ENCODE data around the gene SHBG.
A peak's percentile ranks its signal among the peaks of the same experiment; 100 is the strongest.

Gene SHBG

DNA sequence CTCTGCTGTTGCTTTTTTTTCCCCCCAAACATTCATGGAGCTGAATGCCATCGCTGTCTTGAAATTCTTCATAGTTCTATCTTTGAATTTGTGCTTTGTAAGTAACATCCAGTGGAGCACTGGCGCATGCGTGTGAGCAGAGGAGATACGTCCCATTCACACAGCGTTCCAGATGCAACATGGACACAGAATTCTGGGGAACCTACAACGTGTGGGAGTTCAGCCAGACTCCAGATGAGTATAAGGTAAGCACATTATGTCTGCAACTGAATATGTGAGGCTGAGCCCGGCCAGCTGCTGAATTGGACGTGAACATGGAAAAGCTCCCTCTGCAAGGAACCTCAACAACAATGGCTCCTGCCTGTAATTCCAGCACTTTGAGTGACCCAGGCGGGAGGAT, 16.5 kb downstream of the SHBG start:
- H3K36me3 ChIP-seq = no peaks in the 10 kb centered on the region
- H3K27me3 ChIP-seq = peaks cover 67% of the 10 kb centered on the region
- TF ChIP-seq CTCF (IDR thresholded peaks at IDR 0.05) = no peak
- H3K4me3 ChIP-seq (ENCODE audit: low read depth in 1 of 2, low read length in 1 of 2) = no peak overlapping the region
- H3K27ac ChIP-seq = no peak overlapping the region
- H3K9me3 ChIP-seq = no peaks in the 10 kb centered on the region
- peaks cover 10 to 13% of the 10 kb centered on the region in 2 experiments for H3K4me1 ChIP-seq (ENCODE audit: control insufficient read depth in 1 of 2, insufficient read depth in 1 of 2, low read depth in 1 of 2, low read length in 1 of 2)

DNA sequence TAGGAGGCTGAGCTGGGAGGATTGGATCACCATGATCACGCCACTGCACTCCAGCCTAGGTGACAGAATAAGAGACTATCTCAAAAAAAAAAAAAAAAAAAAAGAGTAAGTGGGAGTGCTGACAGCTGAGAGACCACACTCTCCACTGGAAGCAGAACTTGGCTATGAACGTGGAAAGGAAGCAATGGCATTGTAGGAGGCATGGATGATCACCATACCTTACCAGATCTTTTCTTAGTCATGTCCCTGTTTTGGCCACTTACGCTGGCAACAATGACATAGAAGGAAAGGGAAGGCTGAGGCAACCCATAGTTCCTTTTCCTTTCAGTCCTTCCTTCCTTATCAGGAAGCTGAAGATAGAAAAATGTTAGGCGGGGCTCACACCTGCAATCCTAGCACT, 17.1 kb downstream of the SHBG start:
- no peaks in the 10 kb centered on the region for H3K36me3 ChIP-seq
- no peak for TF ChIP-seq CTCF (IDR thresholded peaks at IDR 0.05)
- peaks cover 69% of the 10 kb centered on the region for H3K27me3 ChIP-seq
- H3K4me3 ChIP-seq (ENCODE audit: low read depth in 1 of 2, low read length in 1 of 2) = no peak overlapping the region
- H3K9me3 ChIP-seq = no peaks in the 10 kb centered on the region
- H3K4me1 ChIP-seq (ENCODE audit: control insufficient read depth in 1 of 2, insufficient read depth in 1 of 2, low read depth in 1 of 2, low read length in 1 of 2) = peaks cover 13% of the 10 kb centered on the region in 2 experiments
- no peak overlapping the region for H3K27ac ChIP-seq

- TF ChIP-seq CTCF (IDR thresholded peaks at IDR 0.05) = no peak
- Histone ChIP-seq H3K27ac (no peak within 1 kb of the TSS), H3K36me3 (no peaks in the 10 kb centered on the region), H3K4me3 (ENCODE audit: low read depth in 1 of 2, low read length in 1 of 2) (peak within 1 kb of the TSS; percentile 12 to 57), H3K27me3 (peaks cover 97% of the 10 kb centered on the region), H3K4me1 (ENCODE audit: control insufficient read depth in 1 of 2, insufficient read depth in 1 of 2, low read depth in 1 of 2, low read length in 1 of 2) (peaks cover 13% of the 10 kb centered on the region in 2 experiments), H3K9me3 (no peaks in the 10 kb centered on the region)
Observed at GRCh38 chr17:7650509-7651096, 20.7 kb downstream of the SHBG start, which contains the start of gene ATP1B2. Gene ATP1B2 (plus strand): TSS chr17:7650926. CDS start chr17:7651519, 593 bp downstream.

DNA sequence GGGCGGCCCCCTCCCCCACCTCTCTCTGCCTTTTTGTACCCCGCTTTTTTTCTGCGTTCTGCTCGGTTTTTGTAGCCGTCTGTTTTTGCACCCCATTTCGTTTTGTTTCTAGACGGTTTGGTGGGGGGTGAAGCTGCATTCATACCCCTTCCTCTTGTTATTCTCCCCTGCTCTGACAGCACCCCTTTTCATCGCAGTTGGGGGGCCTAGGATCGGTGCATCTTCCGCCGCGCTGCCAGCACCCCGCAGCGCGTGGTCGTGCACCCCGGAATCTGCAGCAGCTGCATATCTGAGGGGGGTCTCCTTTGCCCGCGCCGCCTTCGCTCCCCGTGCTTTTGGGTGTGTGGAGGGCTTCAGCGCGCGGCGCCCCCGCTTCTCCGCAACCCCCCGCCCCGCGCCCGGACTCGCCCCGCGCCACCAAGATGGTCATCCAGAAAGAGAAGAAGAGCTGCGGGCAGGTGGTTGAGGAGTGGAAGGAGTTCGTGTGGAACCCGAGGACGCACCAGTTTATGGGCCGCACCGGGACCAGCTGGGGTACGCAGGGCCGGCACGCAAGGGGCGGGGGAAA, 21.2 kb downstream of the SHBG start:
- no peaks in the 10 kb centered on the region for H3K9me3 ChIP-seq
- H3K27ac ChIP-seq = no peak overlapping the region
- H3K36me3 ChIP-seq = no peaks in the 10 kb centered on the region
- H3K4me1 ChIP-seq (ENCODE audit: control insufficient read depth in 1 of 2, insufficient read depth in 1 of 2, low read depth in 1 of 2, low read length in 1 of 2) = peaks cover 13% of the 10 kb centered on the region in 2 experiments
- peak overlapping the region; percentile 12 to 57 for H3K4me3 ChIP-seq (ENCODE audit: low read depth in 1 of 2, low read length in 1 of 2)
- TF ChIP-seq CTCF (IDR thresholded peaks at IDR 0.05) = no peak
- peaks cover 95% of the 10 kb centered on the region for H3K27me3 ChIP-seq

DNA sequence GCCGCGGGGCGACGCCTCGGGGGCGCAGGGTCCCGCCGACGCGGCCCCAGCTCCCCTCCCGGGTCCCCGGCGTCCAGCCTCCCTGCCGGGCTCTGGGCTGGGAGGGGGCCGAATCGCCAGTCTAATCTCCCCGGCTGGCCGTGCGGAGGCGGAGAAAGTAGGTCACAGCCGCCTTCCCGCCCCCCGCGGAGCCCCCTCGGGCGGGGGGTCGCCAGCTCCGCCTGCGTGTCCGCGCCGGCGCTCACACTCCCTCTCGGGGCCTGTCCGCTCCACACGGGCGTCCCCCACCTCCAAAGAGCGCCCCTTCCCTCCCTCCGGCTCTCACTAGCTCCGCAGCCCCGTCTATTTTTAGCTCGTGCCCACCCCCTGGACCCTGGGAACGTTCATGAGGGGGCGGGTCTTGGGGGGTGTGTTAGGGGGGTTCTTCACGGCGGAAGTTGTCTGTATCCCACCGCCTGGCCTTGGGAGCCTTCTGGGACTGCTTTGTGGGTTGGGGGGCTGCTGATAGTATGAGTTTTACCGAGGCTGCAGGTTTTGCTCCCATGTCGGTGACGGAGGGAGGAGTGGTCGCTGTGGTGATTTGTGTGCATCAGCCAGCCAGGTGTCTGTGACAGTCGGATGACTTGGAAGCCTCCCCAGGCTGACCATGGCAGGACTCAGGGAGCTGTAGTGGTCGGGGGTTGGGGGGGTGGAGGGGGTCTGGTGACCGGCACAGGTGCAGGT, 21.9 kb downstream of the SHBG start:
- Histone ChIP-seq H3K4me1 (ENCODE audit: control insufficient read depth in 1 of 2, insufficient read depth in 1 of 2, low read depth in 1 of 2, low read length in 1 of 2) (peaks cover 10 to 13% of the 10 kb centered on the region in 2 experiments), H3K27ac (no peak overlapping the region), H3K36me3 (no peaks in the 10 kb centered on the region), H3K9me3 (no peaks in the 10 kb centered on the region), H3K4me3 (ENCODE audit: low read depth in 1 of 2, low read length in 1 of 2) (no peak overlapping the region), H3K27me3 (peaks cover 88% of the 10 kb centered on the region)
- no peak for TF ChIP-seq CTCF (IDR thresholded peaks at IDR 0.05)
